Activated CD8-positive, alpha-beta memory T cell treated with anti-CD3 and anti-CD28 coated beads, Interleukin-2, amount 50 U/mL, for 48 hours (primary cell): ENCODE results near the gene ISL1.

Experiments
- DNase-seq: peaks from one replicate; pipeline ENCODE4 v3.0.0-alpha.2; 2020

The ISL1 gene

DNA sequence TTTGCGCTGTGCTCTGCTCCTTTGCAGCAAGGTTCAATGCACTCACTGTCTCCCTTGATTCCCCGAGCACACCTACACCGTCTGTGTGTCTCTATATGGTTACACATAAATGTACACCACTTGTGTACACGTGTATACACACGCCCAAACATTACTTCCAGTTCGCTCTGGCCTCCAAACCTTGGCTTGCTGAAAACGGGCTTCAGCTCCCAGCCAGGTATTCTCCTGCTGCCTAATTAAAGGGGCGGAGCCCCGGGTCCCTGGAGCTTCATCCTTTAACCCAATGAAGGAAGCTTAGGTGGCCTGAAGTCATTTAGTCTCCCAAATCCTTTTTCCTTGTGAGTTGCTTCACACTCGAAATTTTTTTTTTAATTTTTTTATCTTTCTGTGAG lies 4.6 kb downstream of the ISL1 start:
- DNase-seq: no peak

- DNase-seq: no peak
These were observed 5.4 kb downstream of the ISL1 start for GRCh38 chr5:51388488-51389287.

- DNase-seq: no peak
These were observed 6.0 kb downstream of the ISL1 start for GRCh38 chr5:51389288-51389576.

GRCh38 chr5:51389577-51390463 lies 6.6 kb downstream of the ISL1 start:
- DNase-seq: no peak

DNA sequence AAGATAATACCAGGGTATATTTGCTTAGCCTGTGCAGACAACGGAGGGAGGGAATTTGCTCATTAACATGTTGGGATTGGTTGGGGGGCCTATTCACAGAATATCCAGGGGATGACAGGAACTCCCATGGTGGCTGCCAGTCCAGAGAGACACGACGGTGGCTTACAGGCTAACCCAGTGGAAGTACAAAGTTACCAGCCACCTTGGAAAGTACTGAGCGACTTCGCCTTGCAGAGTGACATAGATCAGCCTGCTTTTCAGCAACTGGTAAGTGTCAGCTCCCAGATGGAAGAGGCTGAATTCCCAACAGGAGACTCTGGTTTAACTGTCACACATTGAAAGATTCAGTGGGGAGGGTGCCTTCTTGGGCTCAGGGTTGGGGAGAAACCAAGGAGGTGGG lies 7.9 kb downstream of the ISL1 start:
- no peak for DNase-seq

GRCh38 chr5:51392689-51393199 lies 9.5 kb downstream of the ISL1 start:
- no peak for DNase-seq

DNA sequence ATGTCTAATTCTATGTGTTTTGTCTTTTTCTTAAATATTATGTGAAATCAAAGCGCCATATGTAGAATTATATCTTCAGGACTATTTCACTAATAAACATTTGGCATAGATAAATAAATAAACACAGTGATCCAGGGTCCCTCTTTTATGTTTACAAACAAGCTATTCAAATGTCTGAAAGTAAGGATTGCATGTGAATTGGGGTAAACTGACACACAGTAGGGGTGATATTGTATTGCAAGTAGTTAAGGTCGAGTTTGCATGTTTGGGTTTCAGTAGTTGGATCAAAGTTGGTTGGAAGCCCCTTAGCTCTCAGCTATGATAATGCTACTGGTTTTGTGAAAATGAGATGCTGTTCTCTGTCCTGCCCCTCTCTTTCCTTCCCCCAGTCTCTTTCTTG lies 11.4 kb downstream of the ISL1 start:
- DNase-seq: no peak

GRCh38 chr5:51395245-51395644 lies 12.0 kb downstream of the ISL1 start:
- DNase-seq: no peak

DNA sequence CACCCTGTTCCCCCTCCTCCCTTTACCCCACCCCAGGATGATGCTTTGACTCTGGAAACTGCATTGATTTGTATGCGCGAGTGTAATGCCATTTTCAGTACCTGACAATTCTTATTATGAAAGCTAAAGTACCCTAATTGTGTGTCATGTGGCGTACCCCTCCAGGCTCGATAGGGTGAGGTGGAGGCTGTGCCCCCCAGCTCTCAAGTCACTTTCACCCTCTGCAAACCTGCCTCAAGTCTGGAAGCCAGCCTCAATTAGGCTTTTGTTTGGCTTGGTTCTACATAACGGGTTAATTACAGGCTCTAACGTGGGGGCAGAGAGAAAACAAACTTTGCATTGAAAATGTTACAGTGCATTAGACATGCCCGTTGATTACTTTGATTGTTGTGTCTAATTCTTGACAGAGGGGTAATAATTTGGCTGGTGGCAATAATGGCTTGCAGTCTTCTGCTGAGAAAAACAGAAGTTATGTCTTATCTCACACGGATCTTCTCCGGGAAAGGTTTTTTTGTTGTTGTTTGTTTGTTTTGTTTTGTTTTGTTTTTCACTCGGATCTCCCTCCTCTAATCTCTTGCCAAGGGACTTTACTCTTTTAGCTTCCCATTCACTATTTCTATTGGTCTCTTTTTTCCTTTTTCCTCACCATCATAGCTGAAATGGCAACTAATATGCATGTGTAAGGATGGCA lies 12.6 kb downstream of the ISL1 start:
- no peak for DNase-seq

GRCh38 chr5:51396797-51397196 lies 13.5 kb downstream of the ISL1 start:
- no peak for DNase-seq

DNA sequence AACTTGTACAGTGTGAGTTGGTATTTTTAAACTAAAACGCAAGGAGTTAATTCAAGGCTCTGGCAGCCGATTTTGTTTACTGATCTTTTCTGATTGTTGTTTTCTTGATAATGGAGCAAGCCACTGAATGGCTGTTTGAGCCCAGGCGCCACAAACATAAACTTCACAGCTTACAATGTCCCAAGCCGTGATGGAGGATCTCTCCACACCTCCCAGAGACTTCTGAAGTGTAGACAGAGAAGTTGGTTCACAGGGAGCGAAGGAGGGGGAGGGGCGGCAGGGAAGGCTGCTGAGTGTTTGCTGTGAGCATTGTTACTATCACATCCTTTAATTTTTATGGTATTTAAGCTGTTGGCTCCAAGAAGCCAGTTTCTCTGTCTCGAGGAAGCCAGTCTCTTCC lies 14.7 kb downstream of the ISL1 start:
- DNase-seq: no peak

GRCh38 chr5:51398875-51399642 lies 15.8 kb downstream of the ISL1 start:
- DNase-seq: no peak

- no peak for DNase-seq
These were observed 16.4 kb downstream of the ISL1 start for GRCh38 chr5:51399643-51400006.

- no peak for DNase-seq
These were observed 21.0 kb downstream of the ISL1 start for GRCh38 chr5:51404255-51404654.

DNA sequence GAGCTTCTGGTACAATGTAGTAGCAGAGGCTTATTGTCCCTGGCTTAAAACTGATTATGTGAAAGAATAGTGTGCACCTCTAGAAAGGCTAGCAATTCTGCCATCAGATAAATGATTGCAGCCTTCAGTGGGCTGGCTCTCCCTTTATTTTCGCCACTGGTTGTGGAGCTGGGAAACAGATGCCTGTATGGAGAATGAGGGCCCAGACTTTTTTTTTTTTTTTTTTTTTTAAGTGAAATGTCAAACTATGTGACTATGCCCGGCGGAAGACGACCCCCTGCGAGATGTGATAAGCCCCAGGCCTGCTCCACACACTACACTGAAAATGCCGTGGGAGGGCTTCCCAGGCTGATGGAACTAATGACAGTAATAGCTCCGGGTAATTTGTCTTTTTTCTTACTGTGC lies 28.7 kb downstream of the ISL1 start:
- no peak for DNase-seq

DNA sequence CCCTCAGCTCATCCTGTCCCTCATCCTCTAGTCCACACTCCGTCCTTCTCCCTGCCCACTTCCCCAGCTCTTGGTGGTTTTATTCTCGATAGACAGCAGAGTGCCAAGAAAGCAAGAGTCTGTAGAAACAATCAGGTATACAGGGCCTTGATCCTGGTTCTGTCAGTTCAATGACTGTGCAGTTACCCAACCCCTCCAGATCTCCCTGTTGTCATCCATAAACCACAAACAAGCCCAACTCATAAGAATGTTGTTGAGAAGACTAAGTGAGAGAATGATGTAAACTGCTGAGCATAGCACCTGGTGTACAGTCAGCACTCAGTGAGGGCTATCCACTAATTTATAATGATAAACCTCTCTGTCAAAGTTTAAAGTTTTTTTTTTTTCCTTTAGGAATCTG lies 31.3 kb downstream of the ISL1 start:
- DNase-seq: no peak

DNA sequence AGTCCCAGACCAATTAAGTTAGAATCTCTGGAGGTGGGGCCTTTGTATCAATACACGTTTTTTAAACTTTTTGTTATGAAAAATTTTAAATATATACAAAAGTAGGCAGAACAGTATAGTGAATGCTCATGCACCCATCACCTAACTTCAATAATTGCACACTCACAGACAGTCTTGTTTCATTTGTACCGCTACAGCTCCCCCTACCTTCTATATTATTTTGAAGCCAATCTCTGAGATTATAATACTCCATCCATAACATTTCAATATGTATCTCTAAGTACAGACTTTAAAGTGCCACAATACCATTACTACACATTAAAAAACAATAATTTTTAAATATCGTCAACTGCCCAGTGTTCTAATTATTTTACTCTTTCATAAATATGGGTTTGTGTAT lies 32.9 kb downstream of the ISL1 start:
- no peak for DNase-seq

DNA sequence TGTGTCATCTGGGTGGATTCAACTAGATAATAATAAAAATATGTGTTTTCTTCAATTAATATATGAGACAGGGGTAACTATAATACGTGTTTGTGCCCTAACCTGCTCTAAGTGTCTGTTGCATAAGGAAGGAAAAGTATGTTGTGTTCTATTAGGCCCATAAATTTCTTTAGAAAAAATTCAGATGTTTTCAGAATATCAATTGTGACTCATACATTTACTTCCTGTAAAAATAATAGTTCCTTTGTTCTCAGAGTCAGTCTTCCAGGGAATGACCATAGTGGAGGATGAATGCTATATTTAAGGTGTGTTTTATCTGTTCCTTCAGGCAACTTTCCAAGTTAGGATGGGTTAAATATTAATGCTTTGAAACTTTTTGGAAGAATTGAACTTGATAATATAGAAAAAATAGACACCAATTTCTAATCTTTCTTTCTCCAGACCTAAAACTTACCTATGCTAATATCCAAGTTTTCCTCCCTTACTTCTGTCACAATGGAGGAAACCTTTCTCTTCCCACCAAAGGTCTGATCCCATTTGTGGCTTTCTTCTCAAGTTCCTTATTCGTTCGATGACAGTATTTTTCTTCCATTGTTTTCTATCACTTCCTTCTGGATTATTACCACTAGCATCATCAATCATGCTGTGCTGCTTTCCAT lies 49.9 kb downstream of the ISL1 start:
- DNase-seq: no peak

DNA sequence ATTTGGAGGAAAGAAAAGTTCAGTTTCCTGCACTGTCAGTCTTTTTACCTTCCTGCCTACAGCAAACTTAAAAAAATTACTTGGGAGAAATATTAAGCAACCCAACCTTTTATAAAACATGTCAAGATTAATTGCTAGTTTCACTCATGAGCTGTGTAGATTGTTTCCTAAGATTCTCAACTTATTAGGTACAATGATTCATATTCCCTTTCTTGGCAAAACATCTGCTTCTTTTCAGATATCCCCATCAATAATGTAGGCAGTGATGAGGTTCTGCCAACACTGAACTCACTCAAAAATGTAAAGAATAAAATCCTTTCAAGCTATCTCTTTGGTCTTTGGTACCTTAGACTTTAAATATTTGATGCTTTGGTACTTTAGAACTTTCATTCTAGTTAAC lies 56.0 kb downstream of the ISL1 start:
- no peak for DNase-seq
